Adipose tissue (tissue), 3 donors: Measurements from ENCODE around the gene ULBP2. TPM values are rescaled to one million over a fixed set of nuclear protein-coding genes. Genes with fewer than 3 reads are reported as not detected.
"Not testable (repeated sequence)": the region's sequence is repeated elsewhere in the genome, so short reads cannot be mapped to it uniquely, and the experiment has no call there.

ENCODE experiments used
- H3K27ac ChIP-seq: one replicate; pipeline ENCODE4 v1.5.1; 2013; ENCODE audit warnings: low read depth, low read length
- WGBS, 3 donors: extraction: QIAGEN DNeasy Blood & Tissue Kit; methylation state at CpG; one replicate each; pipeline ENCODE4 v1.1.7; 2013; 5-methylcytosine and 5-hydroxymethylcytosine counted together
- polyA plus RNA-seq, 3 donors: library from polyadenylated mRNA; stranded (reverse); fragments of 200-250 nt; gene quantifications; one replicate each; pipeline ENCODE4 v1.2.3, GENCODE V29; 2013
- donor health status: healthy with polysubstance abuse.
- donor health status: Bipolar disorder and iron deficiency.
- donor health status: healthy.

Gene ULBP2
- polyA plus RNA-seq, 3 donors, result 0.36 to 1.6 TPM; not detected in 1

DNA sequence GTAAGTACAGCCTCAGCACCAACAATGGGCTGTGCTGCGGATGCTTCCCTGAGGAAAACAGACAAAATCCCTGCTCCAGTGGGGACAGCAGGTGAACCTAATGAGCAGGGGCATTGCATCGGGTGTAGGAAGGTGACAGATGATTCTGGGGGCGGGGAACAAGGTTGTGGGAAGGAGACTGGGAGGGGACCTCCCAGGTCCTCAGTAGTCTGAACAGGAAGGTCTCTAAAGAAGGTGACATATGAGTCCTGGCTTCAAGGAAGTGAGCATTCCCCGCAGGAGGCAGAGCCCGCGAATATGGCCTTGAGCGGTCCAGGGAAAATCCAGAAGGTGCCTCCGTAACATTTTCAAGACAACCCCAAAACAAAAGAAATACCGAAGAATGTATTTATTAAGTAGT is 41.3 kb downstream of the ULBP2 start:
- WGBS, 3 donors, result 18 to 30% (median 22%) methylated on average over 9 of the region's 9 CpGs
- H3K27ac ChIP-seq, result no peak overlapping the region

DNA sequence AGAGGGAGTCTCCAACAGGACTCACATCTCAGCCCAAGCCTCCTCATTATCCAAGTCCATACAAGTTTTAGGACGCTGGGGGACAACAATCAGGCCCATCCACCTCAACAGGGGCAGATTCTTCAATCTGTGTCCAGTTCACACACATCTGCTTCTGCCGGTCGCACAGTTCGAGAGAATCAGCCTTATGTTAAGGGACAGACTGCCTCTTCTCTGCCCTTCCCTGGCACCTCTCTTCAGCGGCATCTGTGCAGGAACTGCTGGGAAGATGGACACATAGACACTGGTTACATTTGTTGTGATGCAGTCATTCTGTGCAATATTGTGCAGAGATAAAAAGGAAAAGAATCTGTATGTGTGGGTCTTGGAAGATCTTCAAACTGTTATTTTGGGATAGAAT is 43.0 kb downstream of the ULBP2 start:
- no peak overlapping the region for H3K27ac ChIP-seq
- WGBS, 3 donors, result 44 to 72% (median 66%) methylated on average over 5 of the region's 5 CpGs

DNA sequence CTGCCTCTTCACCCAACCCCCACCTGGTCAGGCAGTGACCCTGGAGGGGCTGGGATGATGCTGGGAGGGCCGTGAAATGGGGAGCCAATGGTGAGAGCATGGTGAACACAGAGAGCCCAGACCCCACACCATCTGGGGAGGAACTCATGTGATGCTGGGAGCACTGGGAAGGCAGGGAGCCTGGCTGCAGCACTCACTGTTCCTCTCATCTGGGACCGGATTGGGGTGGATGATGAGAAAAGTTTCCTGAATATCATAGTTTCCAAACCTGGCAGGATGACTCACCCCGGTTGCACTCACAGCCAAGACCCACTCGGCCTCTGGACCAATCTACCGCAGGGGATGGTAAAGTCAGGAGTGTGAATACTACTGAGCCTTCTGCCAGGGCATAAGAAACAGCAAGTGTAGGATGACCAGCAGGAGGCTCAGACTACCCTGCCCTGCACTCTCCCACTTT is 43.7 kb downstream of the ULBP2 start:
- 9 to 39% (median 30%) methylated on average over 5 of the region's 5 CpGs for WGBS, 3 donors
- H3K27ac ChIP-seq, result no peak overlapping the region

DNA sequence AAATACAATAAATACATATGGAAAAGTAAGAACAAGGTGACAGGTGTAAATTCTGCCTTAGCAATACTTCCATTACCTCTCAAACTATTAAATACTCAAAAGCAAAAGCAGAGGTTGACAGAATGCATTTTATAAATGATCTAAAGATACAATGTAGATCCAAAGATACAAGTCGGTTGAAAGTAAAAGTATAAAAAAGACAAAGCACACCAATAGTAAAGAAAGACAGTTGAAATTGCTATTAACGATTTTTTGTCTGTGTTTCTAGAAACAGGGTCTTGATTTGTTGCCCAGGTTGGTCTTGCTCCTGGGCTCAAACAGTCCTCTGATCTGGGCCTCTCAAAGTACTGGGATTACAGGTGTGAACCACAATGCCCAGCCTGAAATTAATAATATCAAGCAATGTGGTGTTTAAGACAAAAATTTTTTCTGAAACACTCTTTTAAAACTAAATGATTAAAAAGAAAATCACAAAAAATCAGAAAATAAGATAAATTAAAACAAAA is 45.8 kb downstream of the ULBP2 start:
- H3K27ac ChIP-seq, result no peak overlapping the region
- WGBS, 3 donors, result 37 to 64% (median 58%) methylated on average over 2 of the region's 2 CpGs

- H3K27ac ChIP-seq, result no peak overlapping the region
- WGBS, 3 donors, result 8 to 13% (median 9%) methylated on average over 17 of the region's 17 CpGs
Measured at GRCh38 chr6:149988550-149989346, 46.9 kb downstream of the ULBP2 start.

- 1 to 5% (median 3%) methylated on average over 32 of the region's 32 CpGs for WGBS, 3 donors
- no peak overlapping the region for H3K27ac ChIP-seq
Measured at GRCh38 chr6:149990212-149990660, 48.4 kb downstream of the ULBP2 start.

- 1 to 2% (median 2%) methylated on average over 49 of the region's 49 CpGs for WGBS, 3 donors
Measured at GRCh38 chr6:149990661-149991471, 49.1 kb downstream of the ULBP2 start.

DNA sequence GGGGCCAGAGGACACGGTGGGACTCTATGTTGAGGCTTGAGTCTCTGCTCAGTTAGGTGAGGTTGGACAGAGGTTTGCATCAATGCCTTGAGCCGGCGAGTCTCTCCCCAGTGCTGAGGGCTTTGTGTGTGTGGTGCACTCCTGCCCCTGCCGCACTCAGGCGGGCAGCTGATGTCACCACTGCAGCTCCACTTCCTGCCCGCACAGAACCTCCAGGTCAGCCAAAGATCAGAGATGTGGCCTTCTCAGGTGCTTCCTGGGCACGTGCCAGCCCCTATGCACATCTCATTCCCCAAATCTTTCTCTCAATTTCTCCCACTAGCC is 49.6 kb downstream of the ULBP2 start:
- WGBS, 3 donors, result 0 to 4% (median 2%) methylated on average over 6 to 7 of the region's 7 CpGs
- H3K27ac ChIP-seq, result not testable (repeated sequence)

More at GRCh38 chr6:149990661-149991471, 49.1 kb downstream of the ULBP2 start:
- H3K27ac ChIP-seq, result no peak overlapping the region

- 38 to 52% (median 47%) methylated on average over 4 of the region's 4 CpGs for WGBS, 3 donors
Measured at GRCh38 chr6:149991838-149992237, 50.0 kb downstream of the ULBP2 start.

DNA sequence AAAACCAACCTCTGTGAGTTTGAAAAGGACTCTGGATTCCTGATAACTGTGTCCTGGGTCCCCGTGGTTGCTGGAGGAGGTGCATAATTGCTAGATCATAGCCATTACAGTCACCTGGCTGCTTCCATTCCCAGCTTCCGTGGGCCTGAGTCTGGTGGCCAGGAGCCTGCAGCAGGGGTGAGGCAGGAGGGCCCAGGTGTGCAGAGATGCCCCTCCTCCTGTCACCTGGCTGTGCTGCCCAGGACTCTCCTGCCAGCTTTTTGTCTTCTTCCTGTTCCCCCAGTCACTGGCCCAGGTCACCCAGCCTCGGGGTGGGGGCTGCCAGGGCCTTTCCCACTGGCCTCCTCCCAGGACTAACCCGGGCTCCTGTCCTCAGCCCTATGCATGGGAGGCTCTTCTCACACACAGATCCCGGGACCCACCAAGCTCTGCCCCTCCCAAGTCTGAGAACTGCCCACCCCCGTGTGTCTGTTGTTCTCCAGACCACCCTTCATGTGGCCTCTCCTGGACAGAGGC is 53.5 kb downstream of the ULBP2 start:
- WGBS, 3 donors, result 63 to 79% (median 77%) methylated on average over 6 of the region's 6 CpGs
- no peak overlapping the region for H3K27ac ChIP-seq

More at GRCh38 chr6:149991838-149992237, 50.0 kb downstream of the ULBP2 start:
- no peak overlapping the region for H3K27ac ChIP-seq

DNA sequence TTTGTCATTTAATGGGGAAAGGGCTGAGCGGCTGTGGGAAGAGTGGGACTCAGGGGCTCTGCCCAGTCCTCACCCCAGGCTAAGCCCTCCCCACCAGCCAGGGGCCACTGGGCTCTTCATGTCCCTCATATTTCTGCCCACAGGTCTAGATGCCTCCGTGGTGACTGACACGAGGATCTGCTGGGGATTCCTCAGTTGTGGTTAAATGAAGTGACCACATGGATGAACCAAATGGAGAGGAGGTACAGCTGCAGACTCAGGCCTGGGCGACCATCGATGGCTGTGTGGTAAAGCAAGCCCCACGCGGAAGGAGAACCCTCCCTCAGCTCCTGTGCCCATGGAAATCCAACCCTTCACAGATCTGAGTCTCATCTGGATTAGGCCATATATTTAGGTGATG is 54.2 kb downstream of the ULBP2 start:
- H3K27ac ChIP-seq, result no peak overlapping the region
- WGBS, 3 donors, result 85 to 87% (median 86%) methylated on average over 7 of the region's 7 CpGs

Other genes with a start within 250 kb of the ULBP2 start
- 1 to 10 TPM; 3.1 to 7.0 (median 6.3) TPM for gene LATS1, start 223.9 kb upstream of the ULBP2 start, polyA plus RNA-seq
- 1 to 10 TPM; 5.0 to 7.0 (median 7.0) TPM for gene NUP43, start 195.5 kb upstream of the ULBP2 start, polyA plus RNA-seq
- 10 to 100 TPM; 42.1 to 83.1 (median 45.9) TPM for gene PCMT1, start 192.3 kb upstream of the ULBP2 start, polyA plus RNA-seq
- 10 to 100 TPM in 2 of 3 donors, 1 to 10 TPM in 1; 2.2 to 11.6 (median 10.7) TPM for gene LRP11, start 77.7 kb upstream of the ULBP2 start, polyA plus RNA-seq
- under 1 TPM; 0.06 to 0.56 (median 0.43) TPM for gene RAET1E, start 43.9 kb upstream of the ULBP2 start, polyA plus RNA-seq
- 1 to 10 TPM in 1 of 3 donors, under 1 TPM in 1, not detected in 1; 0.16 to 1.2 TPM for gene RAET1G, start 18.9 kb upstream of the ULBP2 start, polyA plus RNA-seq
- gene ULBP1, start 21.9 kb downstream of the ULBP2 start, polyA plus RNA-seq, result under 1 TPM; 0.03 to 0.22 (median 0.16) TPM
- gene RAET1L, start 83.5 kb downstream of the ULBP2 start, polyA plus RNA-seq, result under 1 TPM in 2 of 3 donors, not detected in 1; 0.06 to 0.10 TPM
- gene ULBP3, start 127.1 kb downstream of the ULBP2 start, polyA plus RNA-seq, result 1 to 10 TPM in 1 of 3 donors, under 1 TPM in 2; 0.56 to 1.3 (median 0.67) TPM
- gene PPP1R14C, start 201.0 kb downstream of the ULBP2 start, polyA plus RNA-seq, result under 1 TPM in 2 of 3 donors, not detected in 1; 0.40 to 0.58 TPM